Measurements from ENCODE around the gene HMGN4. TPM values are rescaled to one million over a fixed set of nuclear protein-coding genes. Genes with fewer than 3 reads are reported as not detected.

The HMGN4 gene
- total RNA-seq, 1 donor from 2014 or later, result 58.4 TPM

- no peak overlapping the region for H3K27ac ChIP-seq
- peaks cover 0 to 12% of the 10 kb centered on the region in 2 donors for H3K36me3 ChIP-seq
- no peak for DNase-seq (ENCODE audit: extremely low spot score in 2 of 2)
- intact Hi-C loops (cut with DNase I), result loop anchor here (5.0 to 10.0 kb wide), 2 partner anchors 238 to 1284 kb away; a partner anchor contains a TSS
- peak overlapping the region; percentile 50 to 68 for H3K4me3 ChIP-seq
- TF ChIP-seq, protein P1, sequence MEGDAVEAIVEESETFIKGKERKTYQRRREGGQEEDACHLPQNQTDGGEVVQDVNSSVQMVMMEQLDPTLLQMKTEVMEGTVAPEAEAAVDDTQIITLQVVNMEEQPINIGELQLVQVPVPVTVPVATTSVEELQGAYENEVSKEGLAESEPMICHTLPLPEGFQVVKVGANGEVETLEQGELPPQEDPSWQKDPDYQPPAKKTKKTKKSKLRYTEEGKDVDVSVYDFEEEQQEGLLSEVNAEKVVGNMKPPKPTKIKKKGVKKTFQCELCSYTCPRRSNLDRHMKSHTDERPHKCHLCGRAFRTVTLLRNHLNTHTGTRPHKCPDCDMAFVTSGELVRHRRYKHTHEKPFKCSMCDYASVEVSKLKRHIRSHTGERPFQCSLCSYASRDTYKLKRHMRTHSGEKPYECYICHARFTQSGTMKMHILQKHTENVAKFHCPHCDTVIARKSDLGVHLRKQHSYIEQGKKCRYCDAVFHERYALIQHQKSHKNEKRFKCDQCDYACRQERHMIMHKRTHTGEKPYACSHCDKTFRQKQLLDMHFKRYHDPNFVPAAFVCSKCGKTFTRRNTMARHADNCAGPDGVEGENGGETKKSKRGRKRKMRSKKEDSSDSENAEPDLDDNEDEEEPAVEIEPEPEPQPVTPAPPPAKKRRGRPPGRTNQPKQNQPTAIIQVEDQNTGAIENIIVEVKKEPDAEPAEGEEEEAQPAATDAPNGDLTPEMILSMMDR (IDR thresholded peaks at IDR 0.05), result no peak
- peak in 1 of 2 donors; percentile 44 for TF ChIP-seq POLR2AphosphoS5 (IDR thresholded peaks at IDR 0.05; ENCODE audit: insufficient read depth in 1 of 2, low read depth in 1 of 2)
- H3K27me3 ChIP-seq, result no peaks in the 10 kb centered on the region
- peaks cover 7% of the 10 kb centered on the region for H3K4me1 ChIP-seq
- no peaks in the 10 kb centered on the region for H3K9me3 ChIP-seq
These were observed 12.3 kb downstream of the HMGN4 start for GRCh38 chr6:26550250-26550993.

DNA sequence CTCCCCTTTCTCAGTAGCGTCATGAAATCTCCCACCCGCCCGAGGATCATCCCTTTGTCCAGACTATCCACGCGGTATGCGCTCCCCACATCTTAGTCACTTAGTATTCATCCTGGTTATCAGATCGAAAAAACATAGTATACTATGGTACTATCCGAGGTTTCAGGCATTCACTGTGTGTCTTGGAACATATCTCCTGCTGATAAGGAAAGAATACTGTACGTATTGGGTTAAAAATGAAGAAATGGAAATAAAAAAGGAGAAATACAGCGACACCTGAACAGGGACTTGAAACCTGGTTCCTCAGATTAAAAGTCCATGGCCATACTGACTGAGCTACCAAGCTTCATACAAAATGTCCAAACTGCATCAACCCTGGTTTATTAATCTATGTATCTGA is 14.0 kb downstream of the HMGN4 start:
- H3K9me3 ChIP-seq, result no peaks in the 10 kb centered on the region
- no peaks in the 10 kb centered on the region for H3K27me3 ChIP-seq
- no peak for DNase-seq (ENCODE audit: extremely low spot score in 2 of 2)
- intact Hi-C loops (cut with DNase I), result loop anchor here (5.0 to 10.0 kb wide), 2 partner anchors 240 to 1283 kb away; a partner anchor contains a TSS
- TF ChIP-seq, protein P1 (IDR thresholded peaks at IDR 0.05), result no peak
- TF ChIP-seq POLR2AphosphoS5 (IDR thresholded peaks at IDR 0.05; ENCODE audit: insufficient read depth in 1 of 2, low read depth in 1 of 2) (no peak), POLR2A (IDR thresholded peaks at IDR 0.05) (no peak)
- no peak overlapping the region for H3K27ac ChIP-seq
- H3K4me1 ChIP-seq, result peaks cover 7% of the 10 kb centered on the region
- H3K4me3 ChIP-seq, result no peak overlapping the region
- H3K36me3 ChIP-seq, result no peaks in the 10 kb centered on the region

- H3K4me3 ChIP-seq, result peak overlapping the region; percentile 49 to 51
- H3K27me3 ChIP-seq, result no peaks in the 10 kb centered on the region
- DNase-seq (ENCODE audit: extremely low spot score in 2 of 2), result no peak
- no peaks in the 10 kb centered on the region for H3K36me3 ChIP-seq
- peaks cover 7% of the 10 kb centered on the region for H3K4me1 ChIP-seq
- no peaks in the 10 kb centered on the region for H3K9me3 ChIP-seq
- peak overlapping the region; percentile 91 for H3K27ac ChIP-seq
- TF ChIP-seq, protein P1 (IDR thresholded peaks at IDR 0.05), result no peak
- TF ChIP-seq POLR2A (IDR thresholded peaks at IDR 0.05), result no peak
- TF ChIP-seq POLR2AphosphoS5 (IDR thresholded peaks at IDR 0.05; ENCODE audit: insufficient read depth in 1 of 2, low read depth in 1 of 2), result no peak
- intact Hi-C loops (cut with DNase I), result loop anchor here (5.0 to 10.0 kb wide), 2 partner anchors 240 to 1282 kb away; a partner anchor contains a TSS
These were observed 14.5 kb downstream of the HMGN4 start for GRCh38 chr6:26552640-26553188.

- H3K27ac ChIP-seq, result peak overlapping the region; percentile 91
- intact Hi-C loops (cut with DNase I), result loop anchor here (5.0 to 10.0 kb wide), 2 partner anchors 241 to 1282 kb away; a partner anchor contains a TSS
These were observed 15.1 kb downstream of the HMGN4 start for GRCh38 chr6:26553264-26553634.

More at GRCh38 chr6:26553264-26553634, 15.1 kb downstream of the HMGN4 start:
- H3K27me3 ChIP-seq, result no peaks in the 10 kb centered on the region
- no peaks in the 10 kb centered on the region for H3K9me3 ChIP-seq
- no peak for TF ChIP-seq POLR2AphosphoS5 (IDR thresholded peaks at IDR 0.05; ENCODE audit: insufficient read depth in 1 of 2, low read depth in 1 of 2)
- TF ChIP-seq, protein P1 (IDR thresholded peaks at IDR 0.05), result no peak
- no peak for TF ChIP-seq POLR2A (IDR thresholded peaks at IDR 0.05)
- no peak for DNase-seq (ENCODE audit: extremely low spot score in 2 of 2)
- H3K36me3 ChIP-seq, result no peaks in the 10 kb centered on the region
- H3K4me1 ChIP-seq, result peaks cover 7% of the 10 kb centered on the region
- H3K4me3 ChIP-seq, result peak overlapping the region; percentile 49 to 51

All from vagina (tissue), 2 donors.